NCI-H510A treated with DMSO at 0.1 percent for 48 hours (cell line): ENCODE results near the gene YEATS4.
A peak's percentile ranks its signal among the peaks of the same experiment; 100 is the strongest.

ENCODE experiments used
- DNase-seq: peaks from one replicate; lab custom pipeline; 2025; lab: John Stamatoyannopoulos, UW

The YEATS4 gene

DNA sequence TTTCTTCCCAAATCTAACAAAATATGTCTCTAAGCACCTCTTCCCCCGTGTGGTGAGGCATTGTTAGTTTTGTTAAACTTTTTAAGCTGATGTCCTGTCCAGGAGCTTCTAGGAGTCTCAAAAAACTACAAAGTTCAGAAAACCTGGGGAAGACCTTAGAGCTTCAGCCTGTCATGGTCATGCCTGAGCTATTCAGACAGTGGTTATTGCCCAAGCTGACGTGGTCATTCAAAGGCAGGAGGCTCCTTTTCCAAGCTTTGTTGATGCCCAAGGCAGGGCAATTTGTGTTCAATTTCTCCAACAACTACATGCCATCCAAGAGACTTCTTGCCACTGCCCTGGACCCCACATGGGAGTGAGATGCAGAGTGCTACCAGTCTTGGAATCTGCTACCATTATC, 17.1 kb upstream of the YEATS4 start:
- no peak for DNase-seq

DNA sequence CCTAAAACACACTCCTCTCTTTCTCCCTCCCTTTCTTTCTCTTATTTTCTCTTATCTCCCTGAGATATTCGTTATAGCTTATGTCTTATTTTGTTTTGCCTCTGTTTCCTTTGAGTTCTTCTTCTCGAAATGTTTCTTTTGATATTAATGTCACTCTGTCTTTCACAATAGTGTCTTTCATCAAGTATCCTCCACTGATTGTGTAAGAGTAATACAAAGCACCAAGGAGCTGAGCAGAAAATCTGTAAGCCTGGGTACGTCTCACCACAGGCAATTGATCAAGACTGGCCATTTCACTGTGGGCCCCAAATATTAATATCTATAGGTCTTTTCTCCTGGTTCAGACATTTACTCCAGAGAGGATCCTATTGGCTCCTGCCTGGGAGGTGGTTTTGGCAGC, 16.2 kb upstream of the YEATS4 start:
- DNase-seq = no peak

DNA sequence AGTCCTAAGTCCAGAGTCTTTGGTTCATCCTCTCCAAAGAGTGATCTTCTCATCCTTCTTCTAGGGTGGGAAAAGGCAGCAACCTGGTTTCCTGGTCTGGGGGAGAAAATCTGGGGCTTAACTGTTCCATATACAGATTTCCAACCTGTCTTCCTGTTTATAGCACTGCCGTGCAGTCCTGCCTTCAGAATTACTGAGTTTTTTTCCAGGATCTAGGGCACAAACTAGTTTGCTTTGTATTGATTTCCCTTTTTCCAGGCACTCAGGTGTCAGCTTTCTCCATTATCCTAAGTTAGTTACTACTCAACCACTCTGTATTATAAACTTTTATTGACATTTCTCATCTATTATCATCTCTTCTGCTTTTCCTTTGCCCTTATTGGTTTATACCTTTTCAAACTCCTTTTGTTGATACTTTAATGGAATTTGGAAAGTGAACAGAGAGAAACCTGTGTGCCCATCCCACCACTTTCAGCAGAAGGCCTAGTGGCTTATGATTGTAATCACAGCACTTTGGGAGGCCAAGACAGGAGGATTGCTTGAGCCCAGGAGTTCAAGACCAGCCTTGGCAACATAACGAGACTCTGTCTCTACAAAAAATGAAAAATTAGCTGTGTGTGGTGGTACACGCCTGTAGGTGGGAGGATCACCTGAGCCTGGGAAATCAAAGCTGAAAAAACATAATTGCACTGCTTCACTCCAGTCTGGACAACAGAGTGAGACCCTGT, 15.5 kb upstream of the YEATS4 start:
- DNase-seq = no peak

DNA sequence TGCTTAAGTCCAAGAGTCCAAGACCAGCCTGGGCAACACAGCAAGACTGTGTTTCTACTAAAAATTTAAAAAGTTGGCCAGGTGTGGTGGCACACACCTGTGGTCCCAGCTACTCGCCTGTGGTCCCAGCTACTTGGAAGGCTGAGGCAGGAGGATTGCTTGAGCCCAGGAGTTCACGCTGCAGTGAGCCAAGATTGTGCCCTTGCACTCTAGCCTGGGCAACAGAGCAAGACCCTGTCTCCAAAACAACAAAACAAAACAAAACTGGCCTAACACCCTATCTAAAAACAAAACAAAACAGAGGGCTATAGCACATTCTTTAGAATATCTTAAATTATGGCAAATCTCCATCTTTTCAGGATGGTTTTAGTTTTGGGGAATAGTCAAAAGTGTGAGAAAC, 14.5 kb upstream of the YEATS4 start:
- no peak for DNase-seq

DNA sequence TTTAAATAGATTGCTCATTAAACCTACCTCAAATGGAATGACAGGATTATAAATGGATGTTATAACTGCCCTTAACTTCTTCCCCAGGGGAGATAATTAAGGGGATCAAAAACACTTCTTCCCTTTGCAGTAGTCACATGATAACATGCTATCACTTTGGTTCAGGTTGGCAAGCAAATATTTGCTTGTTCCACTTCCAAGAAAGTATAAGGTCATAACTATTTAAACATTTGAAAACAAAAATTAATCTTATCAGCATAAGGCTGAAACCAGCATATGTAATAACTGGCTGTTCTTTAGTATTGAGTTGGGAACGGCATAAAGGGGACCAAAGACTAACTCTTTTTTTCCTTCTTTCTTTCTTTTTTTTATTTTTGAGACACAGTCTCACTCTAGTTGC, 13.8 kb upstream of the YEATS4 start:
- DNase-seq = no peak

DNA sequence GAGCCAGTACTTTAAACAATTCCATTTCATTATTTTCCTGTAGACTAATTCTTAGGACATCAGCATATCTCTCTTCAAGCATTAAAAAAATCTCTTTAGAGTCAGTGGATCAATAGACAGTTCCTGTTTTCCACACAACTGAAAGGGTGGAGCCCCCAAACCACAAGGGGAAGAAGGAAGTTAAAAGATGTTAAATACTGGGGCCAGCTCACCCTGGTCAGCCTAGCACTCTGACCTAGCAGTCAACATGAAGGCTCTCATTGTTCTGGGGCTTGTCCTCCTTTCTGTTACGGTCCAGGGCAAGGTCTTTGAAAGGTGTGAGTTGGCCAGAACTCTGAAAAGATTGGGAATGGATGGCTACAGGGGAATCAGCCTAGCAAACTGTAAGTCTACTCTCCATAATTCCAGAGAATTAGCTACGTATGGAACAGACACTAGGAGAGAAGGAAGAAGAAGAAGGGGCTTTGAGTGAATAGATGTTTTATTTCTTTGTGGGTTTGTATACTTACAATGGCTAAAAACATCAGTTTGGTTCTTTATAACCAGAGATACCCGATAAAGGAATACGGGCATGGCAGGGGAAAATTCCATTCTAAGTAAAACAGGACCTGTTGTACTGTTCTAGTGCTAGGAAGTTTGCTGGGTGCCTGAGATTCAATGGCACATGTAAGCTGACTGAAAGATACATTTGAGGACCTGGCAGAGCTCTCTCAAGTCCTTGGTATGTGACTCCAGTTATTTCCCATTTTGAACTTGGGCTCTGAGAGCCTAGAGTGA, 11.2 kb upstream of the YEATS4 start, which contains the start of gene LYZ:
TSS of gene LYZ (plus strand) at position 220 of the 777 bp plus-strand sequence. CDS start at position 248, 28 bp downstream.
- no peak for DNase-seq

DNA sequence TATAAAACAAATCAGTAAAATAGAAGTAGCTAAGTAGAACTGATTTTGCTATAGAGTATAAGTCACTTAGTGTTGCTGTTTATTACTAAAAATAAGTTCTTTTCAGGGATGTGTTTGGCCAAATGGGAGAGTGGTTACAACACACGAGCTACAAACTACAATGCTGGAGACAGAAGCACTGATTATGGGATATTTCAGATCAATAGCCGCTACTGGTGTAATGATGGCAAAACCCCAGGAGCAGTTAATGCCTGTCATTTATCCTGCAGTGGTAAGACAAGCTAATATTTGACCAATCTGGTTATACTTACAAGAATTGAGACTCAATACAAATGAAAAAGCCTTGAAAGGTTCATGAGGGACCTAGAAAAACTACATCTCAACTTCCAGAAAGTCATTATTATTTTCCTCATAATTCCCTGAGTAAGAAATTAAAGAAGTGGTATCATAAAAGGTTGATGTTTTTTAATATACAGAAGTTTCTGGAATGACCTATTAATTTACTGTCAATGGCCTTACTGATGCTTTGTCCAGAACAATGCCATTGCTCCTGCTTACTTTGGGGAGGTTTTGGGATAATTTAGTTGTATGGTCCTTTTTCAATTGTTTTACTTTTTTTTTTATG, 9.4 kb upstream of the YEATS4 start:
- no peak for DNase-seq

DNA sequence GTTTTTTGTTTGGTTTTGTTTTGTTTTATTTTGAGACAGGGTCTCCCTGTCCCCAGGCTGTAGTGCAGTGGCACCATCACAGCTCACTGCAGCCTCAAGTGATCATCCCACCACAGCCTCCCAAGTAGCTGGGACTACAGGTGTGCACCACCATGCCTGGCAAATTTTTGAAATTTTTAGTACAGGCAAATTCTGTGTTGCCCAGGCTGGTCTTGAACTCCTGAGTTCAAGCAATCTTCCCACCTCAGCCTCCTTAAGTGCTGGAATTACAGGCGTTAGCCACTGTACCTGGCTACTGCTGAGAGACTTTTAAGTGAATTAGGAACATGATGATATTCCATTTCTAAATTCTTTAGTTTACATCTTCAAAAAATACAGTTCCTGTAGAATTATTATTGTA, 8.8 kb upstream of the YEATS4 start:
- DNase-seq = no peak

DNA sequence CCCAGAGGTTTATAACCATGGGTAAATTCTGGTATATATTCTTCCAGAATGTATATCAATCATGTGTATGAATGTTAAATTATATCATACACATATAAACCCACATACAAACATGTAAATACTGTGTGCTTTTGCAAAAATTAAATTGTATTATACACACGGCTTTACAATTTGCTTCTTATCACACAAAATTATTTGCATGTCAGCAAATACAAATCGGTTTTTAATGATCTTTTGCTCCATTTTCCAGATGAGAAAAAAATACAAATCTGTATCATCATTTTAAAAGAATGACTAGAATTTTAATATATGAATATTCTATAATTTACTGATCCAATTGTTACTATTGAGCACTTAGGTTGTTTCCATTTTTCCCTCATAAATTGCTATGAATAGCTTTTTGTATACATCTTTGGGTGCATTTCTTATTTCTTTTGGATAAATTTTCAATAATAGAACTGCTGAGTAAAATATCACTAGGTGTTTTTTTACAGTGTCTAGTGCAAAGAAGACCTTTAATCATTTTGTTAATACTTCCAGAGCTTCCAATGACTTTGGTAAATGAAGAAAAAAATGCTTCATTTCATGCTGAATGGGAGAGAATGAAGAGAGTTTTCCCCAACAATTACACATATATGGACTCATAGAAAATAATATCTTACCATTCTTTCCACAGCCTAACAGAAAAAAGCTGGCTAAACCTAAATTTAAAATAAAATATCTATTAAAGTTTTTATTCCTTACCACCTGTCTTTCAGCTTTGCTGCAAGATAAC, 7.9 kb upstream of the YEATS4 start:
- DNase-seq = no peak

DNA sequence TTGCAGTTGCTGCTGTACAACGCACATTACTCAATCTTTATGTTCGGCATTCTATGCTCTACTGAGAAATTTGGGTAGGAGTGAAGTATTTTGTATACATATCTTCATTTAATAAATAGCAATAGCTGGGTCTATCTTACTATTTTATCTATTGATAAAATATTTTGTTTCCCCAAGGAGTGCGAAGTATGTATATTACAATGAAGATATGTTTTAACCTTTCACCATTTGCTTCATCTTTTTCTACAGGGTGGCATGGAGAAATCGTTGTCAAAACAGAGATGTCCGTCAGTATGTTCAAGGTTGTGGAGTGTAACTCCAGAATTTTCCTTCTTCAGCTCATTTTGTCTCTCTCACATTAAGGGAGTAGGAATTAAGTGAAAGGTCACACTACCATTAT, 6.6 kb upstream of the YEATS4 start:
- no peak for DNase-seq

DNA sequence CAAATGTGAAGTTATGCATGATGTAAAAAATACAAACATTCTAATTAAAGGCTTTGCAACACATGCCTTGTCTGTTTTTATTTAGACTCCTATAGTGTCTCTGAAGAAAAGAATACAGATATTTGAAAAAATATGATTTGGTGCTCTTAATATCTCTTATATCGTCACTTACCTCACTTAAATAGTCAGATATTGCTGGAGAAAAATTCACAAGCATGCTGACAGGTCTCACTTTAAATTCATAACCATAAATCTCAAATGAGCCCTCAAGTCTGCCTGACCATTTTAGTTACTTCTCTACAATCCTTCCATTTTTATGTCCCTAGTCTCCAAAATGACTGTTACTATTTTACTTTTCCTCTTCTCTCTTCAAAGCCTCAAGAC, 5.4 kb upstream of the YEATS4 start:
- DNase-seq = no peak

DNA sequence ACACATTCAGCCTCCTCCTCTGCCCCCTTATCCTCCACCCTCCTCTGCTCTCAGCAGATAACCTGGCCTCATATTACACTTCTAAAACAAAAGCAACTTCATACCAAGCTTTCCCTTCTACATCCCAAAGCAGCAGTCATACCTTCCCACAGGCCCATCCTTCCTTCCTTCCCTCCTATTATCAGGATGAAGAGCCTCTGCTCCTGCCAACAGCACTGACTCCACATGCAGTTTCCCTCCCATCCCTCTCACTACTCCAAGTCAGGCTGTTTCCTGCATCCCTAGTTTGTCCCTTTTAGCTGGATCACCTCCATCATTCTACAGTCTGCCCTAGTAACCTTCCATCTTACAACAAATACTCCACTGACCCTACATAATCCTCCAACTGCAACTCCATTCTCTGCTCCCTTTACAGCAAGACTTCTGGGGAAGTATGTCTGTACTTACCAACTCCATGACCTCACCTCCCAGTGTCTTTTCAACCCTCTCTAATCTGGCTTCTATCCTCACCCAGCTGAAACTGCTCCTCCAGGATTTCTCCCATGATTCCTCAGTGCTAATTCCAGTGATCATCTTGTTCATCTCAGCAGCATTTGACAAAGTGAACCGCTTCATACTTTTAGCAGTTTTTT, 4.9 kb upstream of the YEATS4 start:
- no peak for DNase-seq

DNA sequence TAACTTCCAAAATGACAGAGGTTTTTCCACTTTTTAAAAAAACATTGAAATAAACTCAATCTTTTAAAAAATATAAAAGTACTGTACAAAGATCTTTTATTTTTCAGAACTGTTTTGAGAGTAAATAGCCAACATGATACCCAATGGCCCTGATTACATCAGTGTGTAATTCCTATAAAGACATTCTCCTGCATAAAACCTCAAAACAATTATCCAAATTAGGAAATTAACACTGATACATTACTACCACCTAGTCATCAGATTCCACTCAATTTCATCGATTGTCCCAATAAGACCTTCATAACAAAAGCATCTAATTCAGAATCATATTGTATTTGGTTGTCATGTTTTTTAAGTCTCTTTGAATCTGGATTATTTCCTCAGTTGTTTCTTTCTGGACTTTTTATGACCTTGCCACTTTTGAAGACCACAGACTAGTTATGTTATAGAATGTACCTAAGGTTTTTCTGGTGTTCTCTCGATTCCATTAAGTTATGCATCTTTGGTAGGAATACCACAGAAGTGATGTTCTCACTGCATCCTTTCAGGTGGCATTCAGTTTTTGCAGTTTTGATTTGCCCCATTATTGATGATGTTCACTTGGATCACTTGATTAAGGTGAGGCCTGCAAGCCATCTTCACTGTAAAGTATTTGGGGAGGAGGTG, 4.0 kb upstream of the YEATS4 start:
- no peak for DNase-seq

DNA sequence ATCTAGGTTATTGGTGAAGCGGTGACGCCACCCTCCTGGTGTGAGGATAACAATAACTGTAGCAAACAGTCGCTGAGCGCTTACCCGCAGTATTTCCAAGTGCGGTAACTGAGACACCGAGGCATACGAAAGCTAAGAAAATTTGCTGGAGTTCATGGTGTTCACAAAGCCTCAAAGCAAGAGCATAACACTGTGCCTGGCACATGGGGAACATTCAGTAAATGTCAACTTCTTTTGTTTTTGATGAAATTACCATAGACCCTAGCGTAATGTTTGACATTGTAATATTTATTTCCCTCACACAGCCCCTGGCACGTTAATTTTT, 767 bp downstream of the YEATS4 start:
- DNase-seq = no peak

DNA sequence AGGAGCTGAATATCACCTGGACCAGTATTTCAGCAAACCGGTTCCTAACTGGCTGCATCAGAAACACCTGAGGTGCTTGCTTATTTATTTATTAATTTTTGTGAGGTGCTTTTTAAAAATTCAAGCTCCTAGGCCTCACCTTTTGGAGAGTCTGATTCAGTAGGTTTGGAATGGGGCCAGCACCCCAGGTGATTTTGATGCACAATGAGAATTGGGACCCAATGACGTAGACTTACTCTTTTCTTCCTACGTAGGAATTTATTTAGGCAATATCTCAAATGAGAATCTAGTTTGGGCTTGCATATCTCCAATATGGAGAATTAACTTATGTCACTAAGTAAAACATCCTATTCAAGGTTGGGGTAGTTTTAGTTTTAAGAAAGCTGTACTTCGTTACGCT, 7.3 kb downstream of the YEATS4 start:
- DNase-seq = no peak

DNA sequence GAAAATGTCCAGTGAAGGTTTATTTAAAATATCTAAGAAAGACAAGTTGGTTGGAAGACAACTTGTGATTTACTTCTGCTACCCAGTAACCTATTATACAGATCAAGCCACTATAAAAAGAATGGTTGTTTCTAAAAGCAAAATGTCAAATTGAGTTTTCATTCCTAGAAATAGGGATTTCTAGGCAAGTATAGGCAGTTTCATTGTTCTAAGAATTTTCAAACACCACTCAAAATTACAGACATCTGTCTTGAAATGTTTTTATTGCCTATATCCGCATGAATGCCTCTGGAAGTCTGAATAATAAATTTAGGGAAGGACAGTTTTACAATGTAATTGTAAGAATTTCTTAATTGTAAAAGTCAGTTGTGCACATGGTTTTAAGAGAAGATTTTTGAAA, 8.6 kb downstream of the YEATS4 start:
- DNase-seq = no peak

DNA sequence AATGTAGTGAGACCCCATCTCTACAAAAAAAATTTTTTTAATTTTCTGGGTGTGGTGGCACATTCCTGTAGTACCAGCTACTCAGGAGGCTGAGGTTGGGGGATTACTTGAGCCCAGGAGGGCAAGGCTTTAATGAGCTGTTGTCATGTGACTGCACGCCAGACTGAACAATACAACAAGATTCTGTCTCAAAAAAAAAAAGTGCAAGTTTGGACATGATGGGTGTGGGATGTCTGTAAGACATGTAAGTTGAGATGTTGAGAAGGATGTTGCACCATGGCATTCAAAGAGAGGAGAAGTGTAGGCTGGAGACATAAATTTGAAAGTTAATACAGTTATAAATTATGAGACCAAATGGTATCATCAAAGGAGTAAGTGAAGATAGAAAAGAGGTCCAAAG, 23.5 kb downstream of the YEATS4 start:
- DNase-seq = no peak

DNA sequence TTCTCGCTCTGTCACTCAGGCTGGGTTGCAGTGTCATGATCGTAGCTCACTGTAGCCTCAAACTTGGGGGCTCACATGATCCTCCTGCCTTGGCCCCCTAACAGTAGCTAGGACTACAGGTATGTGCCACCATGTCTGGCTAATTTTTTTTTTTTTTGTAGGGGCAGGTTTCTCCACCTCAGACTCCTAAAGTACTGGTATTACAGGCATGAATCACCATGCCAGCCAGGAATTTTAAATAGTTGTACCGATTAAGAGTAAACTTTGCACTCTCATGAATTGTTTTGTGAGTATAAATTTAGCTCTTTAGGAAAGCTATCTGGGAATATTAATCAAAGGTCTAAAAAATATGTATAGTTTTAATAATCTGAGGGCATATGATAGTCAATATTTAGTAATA, 25.5 kb downstream of the YEATS4 start:
- DNase-seq = no peak

DNA sequence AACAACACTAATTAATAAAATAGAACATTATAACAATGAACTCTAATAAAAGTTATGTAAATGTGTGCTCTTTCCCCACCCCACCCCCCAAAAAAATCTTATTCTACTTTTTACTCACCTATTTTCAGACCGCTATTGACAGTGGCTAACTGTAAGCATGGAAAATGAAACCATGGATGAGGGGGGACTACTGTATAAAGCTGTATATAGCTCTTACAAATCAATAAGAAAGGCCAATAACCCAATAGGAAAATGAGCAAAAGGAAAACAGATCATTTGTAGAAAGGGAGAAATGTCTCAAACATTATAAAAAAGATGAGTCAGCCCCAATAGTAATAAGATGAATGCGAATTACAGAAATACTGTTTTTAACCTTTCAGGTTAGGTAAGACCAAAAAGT, 27.4 kb downstream of the YEATS4 start:
- no peak for DNase-seq

DNA sequence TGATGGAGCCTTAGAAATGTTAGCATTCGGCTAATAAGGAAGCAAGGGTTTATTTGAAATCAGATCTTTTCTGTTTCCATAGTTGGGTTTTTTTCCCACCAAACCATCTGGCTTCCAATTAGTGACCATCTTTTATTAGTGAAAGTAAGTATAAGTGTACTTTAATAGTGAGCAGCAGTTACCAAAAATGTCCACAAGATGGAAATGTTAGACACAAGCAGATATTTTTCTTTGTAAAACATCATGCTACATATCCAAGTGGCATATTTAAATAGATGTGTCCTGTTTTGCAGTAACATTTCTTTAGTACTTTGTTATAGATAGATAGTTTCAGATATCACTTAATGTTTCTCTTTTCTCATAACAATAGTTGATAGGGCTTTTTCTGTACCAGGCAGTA, 28.8 kb downstream of the YEATS4 start:
- DNase-seq = peak; percentile 19

DNA sequence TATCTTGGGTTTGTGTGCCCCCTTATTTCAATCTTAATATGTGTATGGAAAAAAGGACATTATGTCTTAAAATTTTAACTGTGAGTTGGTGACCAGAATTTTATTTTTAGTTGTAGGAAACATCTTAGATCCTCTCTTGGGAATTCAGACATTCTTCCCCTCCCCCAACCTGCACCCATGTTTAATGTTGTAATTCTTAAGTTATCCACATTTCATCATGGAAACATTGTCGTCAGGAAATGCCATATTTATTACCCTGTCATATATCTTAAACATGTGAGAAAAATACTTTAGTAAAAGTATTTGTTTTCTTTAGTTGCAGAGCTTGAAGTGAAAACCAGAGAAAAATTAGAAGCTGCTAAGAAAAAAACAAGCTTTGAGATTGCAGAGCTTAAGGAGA, 30.3 kb downstream of the YEATS4 start:
- no peak for DNase-seq
